Epidermal melanocyte (primary cell): ENCODE results near the gene GRID1.

ENCODE experiments used
- DNase-seq: peaks from one replicate; pipeline ENCODE4 v3.0.0; 2011; ENCODE audit warnings: low spot score; ENCODE audit not compliant: insufficient read length

GRID1 gene

GRCh38 chr10:86215712-86216111, 150.9 kb downstream of the GRID1 start:
- DNase-seq, result no peak

GRCh38 chr10:86215046-86215445, 151.5 kb downstream of the GRID1 start:
- no peak for DNase-seq

GRCh38 chr10:86213148-86213547, 153.4 kb downstream of the GRID1 start:
- no peak for DNase-seq

- DNase-seq, result no peak
Measured at GRCh38 chr10:86212391-86212700, 154.2 kb downstream of the GRID1 start.

- DNase-seq, result no peak
Measured at GRCh38 chr10:86211691-86212390, 154.8 kb downstream of the GRID1 start.

DNA sequence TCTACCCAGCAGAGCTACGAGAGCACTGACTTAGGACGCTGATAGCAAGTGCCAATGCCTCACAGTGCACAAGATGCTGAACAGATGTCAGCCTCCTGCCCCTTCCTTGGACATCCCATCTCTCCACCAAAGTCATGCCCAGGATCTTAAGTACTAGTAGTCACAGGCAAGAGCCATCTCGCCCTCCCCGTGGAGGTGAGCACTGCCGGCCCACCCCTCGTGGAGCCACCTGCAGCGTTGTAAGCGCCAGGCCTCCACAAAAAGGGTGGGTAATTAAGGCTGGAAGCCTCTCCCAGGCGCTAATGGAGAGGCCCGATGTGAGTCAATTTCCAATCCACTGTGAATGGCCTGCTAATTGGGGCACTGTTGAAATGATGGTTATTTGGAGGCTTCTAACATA, 156.2 kb downstream of the GRID1 start:
- no peak for DNase-seq

DNA sequence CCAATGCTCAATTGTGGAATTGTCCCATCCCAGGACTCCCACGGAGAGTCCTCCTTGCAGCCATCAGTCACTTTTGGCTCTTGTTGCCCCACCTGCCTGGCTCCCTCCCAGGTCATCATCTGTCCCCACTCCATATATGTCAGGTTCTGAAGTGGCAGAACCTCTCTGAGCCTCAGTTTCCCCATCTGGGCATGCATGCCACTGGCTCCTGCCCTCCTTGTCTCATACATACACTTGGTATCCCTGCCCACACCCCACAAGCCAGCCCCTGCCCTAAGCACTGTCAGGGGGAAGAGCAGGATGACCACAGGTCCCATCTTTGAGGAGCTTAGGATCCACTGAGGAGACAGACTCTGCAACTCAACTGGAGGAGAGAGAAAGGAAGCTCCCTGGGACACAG, 156.9 kb downstream of the GRID1 start:
- no peak for DNase-seq

DNA sequence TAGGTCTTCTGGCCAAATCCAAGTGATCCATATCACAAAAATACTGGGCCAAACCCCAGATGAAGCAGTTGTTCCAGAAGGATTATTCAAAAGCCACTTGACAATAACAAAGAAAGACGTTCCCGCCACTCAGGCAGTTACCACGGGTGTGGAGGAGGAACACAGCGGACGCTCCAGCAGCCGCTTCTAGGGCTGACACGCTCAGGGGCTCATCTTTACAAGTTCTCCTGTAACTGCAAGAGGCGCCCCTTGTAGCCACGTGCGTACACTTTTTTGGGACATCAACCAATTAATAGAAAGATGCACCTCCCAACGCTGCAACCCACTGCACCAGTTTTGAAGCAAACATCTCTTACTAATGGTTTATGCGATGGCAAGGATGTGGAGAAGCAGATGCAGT, 159.4 kb downstream of the GRID1 start:
- no peak for DNase-seq

- no peak for DNase-seq
Measured at GRCh38 chr10:86206240-86206579, 160.4 kb downstream of the GRID1 start.

DNA sequence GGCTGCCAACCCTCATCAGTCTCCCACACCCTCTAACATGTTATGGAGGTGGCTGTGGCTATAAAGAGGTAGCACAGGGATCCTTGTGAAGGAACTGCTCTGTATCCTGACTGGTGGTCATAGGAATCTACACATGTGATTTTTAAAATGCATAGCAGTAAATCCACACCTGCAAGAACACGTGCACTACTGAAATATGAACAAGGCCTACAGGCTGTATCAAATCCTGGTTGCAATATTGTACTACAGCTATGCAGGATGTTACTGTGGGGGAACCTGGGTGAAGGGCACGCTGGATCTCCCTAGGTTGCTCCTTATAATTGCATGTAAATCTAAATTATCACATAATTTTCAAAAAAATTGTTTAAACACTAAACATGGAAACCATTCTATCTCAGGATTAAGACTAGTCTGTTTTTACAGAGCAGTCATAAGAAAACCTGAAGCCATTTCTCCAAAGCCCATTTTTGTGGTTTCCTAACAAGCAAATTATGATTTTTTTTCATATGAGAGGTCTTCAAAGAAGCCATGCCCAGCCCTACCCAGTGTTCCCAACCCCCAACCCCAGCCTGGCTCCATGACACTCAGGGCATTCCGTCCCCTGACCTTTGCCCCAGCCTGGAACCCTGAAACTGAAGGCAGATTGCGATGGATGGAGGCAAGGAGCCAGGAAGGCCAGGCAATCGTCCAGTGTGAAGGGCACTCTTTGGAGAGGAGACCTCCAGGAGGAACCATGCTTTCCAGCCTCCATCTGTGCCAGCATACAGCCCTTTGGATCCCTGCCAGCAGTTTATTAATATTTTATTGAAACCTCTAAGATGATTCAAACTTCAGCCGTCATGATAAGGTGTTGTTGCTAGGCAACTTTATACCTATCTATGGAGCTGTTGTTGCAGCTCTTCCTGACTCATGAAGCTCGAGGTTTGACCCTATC, 161.0 kb downstream of the GRID1 start:
- DNase-seq, result no peak

DNA sequence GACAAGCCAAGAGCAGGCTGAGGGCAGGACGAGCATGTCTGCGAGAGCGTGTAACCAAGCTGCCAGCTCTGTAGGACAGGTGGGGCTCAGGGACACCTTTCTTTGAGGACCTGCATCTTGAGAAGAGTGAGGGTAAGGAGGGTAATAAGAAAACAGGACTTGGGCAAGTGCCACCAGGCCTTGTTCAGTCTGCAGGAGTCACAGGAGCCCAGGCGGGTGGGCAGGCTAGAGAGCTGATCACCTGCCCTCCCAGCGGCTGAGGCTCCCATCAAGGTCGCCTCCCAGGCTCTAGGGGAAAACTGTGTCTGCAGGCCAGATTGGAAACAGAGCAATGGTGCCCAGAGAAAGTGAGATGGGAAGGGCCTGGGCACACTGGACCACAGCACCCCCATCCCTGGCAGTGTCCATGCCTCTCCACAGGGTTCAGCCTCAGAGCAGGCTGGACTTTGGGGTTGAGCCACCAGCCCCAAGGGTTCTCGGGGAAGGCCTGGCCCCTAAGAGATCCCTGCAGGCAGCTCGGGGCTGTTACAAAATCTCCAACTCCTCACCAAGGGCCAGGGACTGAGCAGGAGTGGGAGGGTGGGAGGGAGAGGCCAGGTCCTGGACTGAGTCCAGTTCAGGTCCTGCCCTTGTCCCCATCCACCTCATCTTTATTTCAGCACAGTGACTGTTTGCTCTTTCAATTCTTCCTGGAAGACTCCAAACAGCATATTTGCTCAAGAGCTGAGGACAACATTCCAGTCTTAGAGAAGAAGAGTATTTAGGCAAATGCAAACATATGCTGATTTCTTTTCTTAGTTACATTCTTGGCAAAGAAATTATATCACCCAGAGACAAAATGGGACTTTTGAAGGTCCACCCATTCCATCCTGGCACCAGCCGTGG, 161.9 kb downstream of the GRID1 start:
- DNase-seq, result no peak

- no peak for DNase-seq
Measured at GRCh38 chr10:86203162-86203905, 163.3 kb downstream of the GRID1 start.

DNA sequence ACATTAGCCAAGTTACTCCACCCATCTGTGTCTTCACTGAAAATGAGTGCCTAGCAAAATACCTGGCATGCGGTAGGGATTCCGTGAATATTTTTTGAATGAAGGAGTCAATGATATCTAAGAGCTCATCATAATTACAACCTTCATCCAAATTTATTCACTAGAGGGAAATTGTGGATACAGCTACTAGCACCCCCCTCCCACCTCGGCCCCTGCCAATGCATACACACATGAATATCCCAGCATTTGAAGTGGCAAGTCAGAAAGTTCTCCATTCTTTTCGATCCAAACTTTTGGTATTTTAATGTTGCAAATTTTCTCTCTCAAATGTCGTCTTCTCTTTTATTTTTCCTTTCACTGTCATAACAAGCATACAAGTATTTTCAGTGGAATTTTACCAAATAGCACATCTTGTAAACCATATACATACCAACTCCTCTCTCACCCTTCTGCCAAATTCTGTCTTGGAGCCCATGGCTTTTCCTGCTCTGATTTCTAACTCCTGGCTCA, 164.3 kb downstream of the GRID1 start:
- DNase-seq, result no peak

- DNase-seq, result no peak
Measured at GRCh38 chr10:86200867-86201266, 165.7 kb downstream of the GRID1 start.

DNA sequence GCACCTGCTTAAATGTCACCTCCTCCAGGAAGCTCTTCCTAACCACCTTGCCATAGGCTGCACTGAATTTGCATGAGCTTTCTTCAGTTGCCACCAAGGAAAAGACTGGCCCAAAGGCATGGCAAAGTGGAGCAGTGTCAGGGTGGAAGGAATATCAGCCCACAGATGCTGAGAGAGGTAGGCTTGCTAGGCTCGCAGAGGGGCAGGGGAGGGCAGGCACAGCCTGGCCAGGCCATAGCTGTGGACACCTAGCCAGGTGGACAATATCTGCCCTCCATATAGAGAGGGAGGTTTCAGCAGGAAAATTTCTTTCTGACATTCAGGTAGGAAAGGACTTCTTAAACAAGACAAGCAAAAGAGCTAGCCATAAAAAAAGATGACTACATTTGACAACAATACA, 166.3 kb downstream of the GRID1 start:
- no peak for DNase-seq

DNA sequence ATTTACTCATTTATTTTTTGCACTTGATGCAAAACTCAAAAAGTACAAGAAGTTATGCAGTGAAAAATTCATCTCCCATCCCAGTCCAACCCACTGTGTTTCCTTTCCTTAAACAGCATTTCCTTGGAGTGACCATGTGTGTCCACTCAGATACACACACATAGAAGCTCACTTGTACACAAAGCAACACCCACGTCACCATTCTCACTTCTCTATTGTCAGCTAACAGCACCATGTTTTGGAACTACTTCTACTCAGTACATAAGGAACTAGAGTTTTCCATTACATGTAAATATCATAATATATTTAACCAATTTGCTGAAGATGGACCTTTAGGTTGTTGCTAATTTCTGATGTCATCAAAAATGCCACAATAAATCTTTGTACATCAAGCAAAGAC, 167.6 kb downstream of the GRID1 start:
- no peak for DNase-seq

- DNase-seq, result no peak
Measured at GRCh38 chr10:86198271-86198670, 168.3 kb downstream of the GRID1 start.

DNA sequence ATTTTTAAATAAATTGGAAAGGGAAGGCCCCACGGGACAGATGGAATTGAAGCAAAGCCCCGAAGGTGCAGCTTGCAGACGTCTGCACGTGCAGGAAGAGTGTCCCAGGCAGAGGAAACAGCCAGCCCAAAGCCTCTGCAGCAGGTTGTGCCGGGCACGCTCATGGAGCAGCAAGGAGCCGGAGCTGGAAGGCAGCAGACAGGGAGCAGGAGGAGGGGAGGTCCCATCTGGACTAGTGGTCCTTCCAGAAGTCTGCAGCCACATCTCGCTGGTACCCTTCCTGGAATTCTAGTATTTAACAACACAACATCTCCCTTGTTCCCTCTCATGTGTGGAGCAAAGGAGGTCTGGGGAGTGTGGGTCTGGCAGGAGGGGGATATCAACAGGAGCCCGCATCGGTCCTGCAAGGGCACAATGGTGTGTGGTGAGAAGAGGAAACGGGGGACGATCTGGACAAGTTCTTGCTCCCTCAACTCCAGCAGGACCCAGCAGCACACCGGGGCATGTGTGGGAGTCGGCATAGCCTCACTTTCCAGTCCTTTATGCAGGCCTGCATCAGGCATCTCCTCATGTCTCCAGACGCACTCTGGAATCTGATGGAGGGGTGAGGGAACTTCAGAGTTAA, 169.3 kb downstream of the GRID1 start:
- DNase-seq, result no peak

- DNase-seq, result no peak
Measured at GRCh38 chr10:86195521-86196157, 171.0 kb downstream of the GRID1 start.

GRCh38 chr10:86194684-86195083, 171.9 kb downstream of the GRID1 start:
- no peak for DNase-seq
